GM12864 (cell line): ENCODE data around the gene SORCS1.

Source experiments
- DNase-seq: peaks from one replicate; pipeline ENCODE4 v3.0.0-alpha.2; 2011; ENCODE audit warnings: low read depth
- H3K4me3 ChIP-seq: 2 replicates; pipeline ENCODE4 v1.5.1; 2011; ENCODE audit warnings: mild to moderate bottlenecking, low read depth, low read length, control low read depth
- CTCF ChIP-seq: IDR thresholded peaks from 2 replicates; pipeline ENCODE4 v1.5.1; 2011; ENCODE audit warnings: low read depth, mild to moderate bottlenecking, moderate library complexity, low read length, control low read depth, inconsistent platforms; ENCODE audit errors: missing control alignments

Gene SORCS1

GRCh38 chr10:107072028-107072427 lies 92.5 kb downstream of the SORCS1 start:
- H3K4me3 ChIP-seq, result no peak overlapping the region
- DNase-seq, result no peak
- no peak for TF ChIP-seq CTCF

- DNase-seq, result no peak
- H3K4me3 ChIP-seq, result no peak overlapping the region
- no peak for TF ChIP-seq CTCF
Measured at GRCh38 chr10:107071301-107071700, 93.2 kb downstream of the SORCS1 start.

- no peak for TF ChIP-seq CTCF
- no peak overlapping the region for H3K4me3 ChIP-seq
- no peak for DNase-seq
Measured at GRCh38 chr10:107067843-107068242, 96.7 kb downstream of the SORCS1 start.

- no peak for TF ChIP-seq CTCF
- DNase-seq, result no peak
- no peak overlapping the region for H3K4me3 ChIP-seq
Measured at GRCh38 chr10:107064075-107064474, 100.4 kb downstream of the SORCS1 start.

GRCh38 chr10:107059872-107060271 lies 104.6 kb downstream of the SORCS1 start:
- no peak for TF ChIP-seq CTCF
- DNase-seq, result no peak
- H3K4me3 ChIP-seq, result no peak overlapping the region

- DNase-seq, result no peak
- H3K4me3 ChIP-seq, result no peak overlapping the region
- no peak for TF ChIP-seq CTCF
Measured at GRCh38 chr10:107059068-107059804, 105.3 kb downstream of the SORCS1 start.

- H3K4me3 ChIP-seq, result no peak overlapping the region
- DNase-seq, result no peak
- TF ChIP-seq CTCF, result no peak
Measured at GRCh38 chr10:107058331-107058730, 106.2 kb downstream of the SORCS1 start.
